H9 (cell line): ENCODE measurements around the gene TM7SF3. TPM values are rescaled to one million over a fixed set of nuclear protein-coding genes. Genes with fewer than 3 reads are reported as not detected.

Experiments used
- DNase-seq: peaks from one replicate; pipeline ENCODE4 v3.0.0-alpha.2; 2017
- H2AFZ ChIP-seq: one replicate; pipeline ENCODE4 v1.6.1; 2013; ENCODE audit warnings: mild to moderate bottlenecking, low read length, control low read depth, moderate library complexity
- H2AK5ac ChIP-seq: 2 replicates; pipeline ENCODE4 v1.6.1; 2013; ENCODE audit warnings: low read length, control low read depth, mixed read lengths; ENCODE audit not compliant: insufficient read length
- H2BK120ac ChIP-seq: one replicate; pipeline ENCODE4 v1.6.1; 2013; ENCODE audit warnings: low read depth, mild to moderate bottlenecking, low read length, control low read depth, inconsistent platforms; ENCODE audit not compliant: poor library complexity, severe bottlenecking
- H2BK12ac ChIP-seq: 2 replicates; pipeline ENCODE4 v1.6.1; 2013; ENCODE audit warnings: low read length, control low read depth, mixed read lengths, low read depth; ENCODE audit not compliant: insufficient read length
- H2BK15ac ChIP-seq: 2 replicates; pipeline ENCODE4 v1.6.1; 2013; ENCODE audit warnings: low read depth, low read length, control low read depth
- H2BK20ac ChIP-seq: one replicate; pipeline ENCODE4 v1.6.1; 2013; ENCODE audit warnings: low read depth, mild to moderate bottlenecking, low read length, control low read depth, inconsistent platforms; ENCODE audit not compliant: poor library complexity, severe bottlenecking
- H2BK5ac ChIP-seq: 2 replicates; pipeline ENCODE4 v1.6.1; 2013; ENCODE audit warnings: low read length, control low read depth, mixed read lengths; ENCODE audit not compliant: insufficient read length
- H3K14ac ChIP-seq: 2 replicates; pipeline ENCODE4 v1.6.1; 2013; ENCODE audit warnings: low read length, control low read depth; ENCODE audit not compliant: insufficient read depth
- H3K18ac ChIP-seq: 2 replicates; pipeline ENCODE4 v1.6.1; 2013; ENCODE audit warnings: low read depth, mild to moderate bottlenecking, mixed read lengths, low read length, control low read depth; ENCODE audit not compliant: insufficient read length
- H3K23ac ChIP-seq: 2 replicates; pipeline ENCODE4 v1.6.1; 2013; ENCODE audit warnings: low read length, control low read depth, mixed read lengths, low read depth; ENCODE audit not compliant: insufficient read length
- H3K23me2 ChIP-seq: 2 replicates; pipeline ENCODE4 v1.6.1; 2013; ENCODE audit warnings: low read depth, mild to moderate bottlenecking, mixed read lengths, low read length, control low read depth; ENCODE audit not compliant: insufficient read length, poor library complexity, severe bottlenecking
- H3K27ac ChIP-seq: 2 replicates; pipeline ENCODE4 v1.5.1; 2013; ENCODE audit warnings: low read length, control low read depth, mixed read lengths, low read depth; ENCODE audit not compliant: insufficient read length
- H3K27me3 ChIP-seq: 2 replicates; pipeline ENCODE4 v1.6.1; 2013; ENCODE audit warnings: low read length, control low read depth, inconsistent platforms; ENCODE audit not compliant: insufficient read depth
- H3K4ac ChIP-seq: 2 replicates; pipeline ENCODE4 v1.6.1; 2013; ENCODE audit warnings: low read depth, mild to moderate bottlenecking, control low read depth, inconsistent platforms, low read length, moderate library complexity
- H3K4me1 ChIP-seq: 2 replicates; pipeline ENCODE4 v1.6.1; 2013; ENCODE audit warnings: low read length, control low read depth, inconsistent platforms; ENCODE audit not compliant: insufficient read depth
- H3K4me2 ChIP-seq: 2 replicates; pipeline ENCODE4 v1.6.1; 2013; ENCODE audit warnings: low read length, control low read depth, mixed read lengths; ENCODE audit not compliant: insufficient read length, insufficient read depth
- H3K56ac ChIP-seq: 2 replicates; pipeline ENCODE4 v1.6.1; 2013; ENCODE audit warnings: low read depth, mild to moderate bottlenecking, mixed read lengths, low read length, control low read depth; ENCODE audit not compliant: insufficient read length
- H3K79me1 ChIP-seq: 2 replicates; pipeline ENCODE4 v1.6.1; 2013; ENCODE audit warnings: low read depth, mild to moderate bottlenecking, moderate library complexity, low read length, control low read depth, inconsistent platforms; ENCODE audit not compliant: insufficient read depth, poor library complexity, severe bottlenecking
- H3K79me2 ChIP-seq: 2 replicates; pipeline ENCODE4 v1.6.1; 2013; ENCODE audit warnings: low read length, control low read depth, inconsistent platforms; ENCODE audit not compliant: insufficient read depth
- H3K9ac ChIP-seq: 2 replicates; pipeline ENCODE4 v1.6.1; 2013; ENCODE audit warnings: low read length, control low read depth, mixed read lengths; ENCODE audit not compliant: insufficient read length; ENCODE audit errors: extremely low read depth
- H3K9me3 ChIP-seq: one replicate; pipeline ENCODE4 v1.6.1; 2013; ENCODE audit warnings: low read depth, low read length, inconsistent platforms; ENCODE audit not compliant: control insufficient read depth
- H3T11ph ChIP-seq: one replicate; pipeline ENCODE4 v1.6.1; 2013; ENCODE audit warnings: mild to moderate bottlenecking, low read length, control low read depth, inconsistent platforms
- H4K20me1 ChIP-seq: one replicate; pipeline ENCODE4 v1.6.1; 2013; ENCODE audit not compliant: control insufficient read depth, insufficient read length, insufficient read depth
- H4K5ac ChIP-seq: 2 replicates; pipeline ENCODE4 v1.6.1; 2013; ENCODE audit warnings: low read depth, mild to moderate bottlenecking, mixed read lengths, low read length, control low read depth; ENCODE audit not compliant: insufficient read length
- H4K8ac ChIP-seq: replicated peaks from 2 replicates; pipeline ENCODE4 v1.6.1; 2013; ENCODE audit warnings: low read length, control low read depth, mixed read lengths, low read depth; ENCODE audit not compliant: insufficient read length
- H4K91ac ChIP-seq: 2 replicates; pipeline ENCODE4 v1.6.1; 2013; ENCODE audit warnings: low read depth, mild to moderate bottlenecking, moderate library complexity, mixed read lengths, low read length, control low read depth; ENCODE audit not compliant: insufficient read length
- H3K27ac Mint-ChIP-seq, 3 experiments: 2 replicates in 2 of 3; 3 replicates in 1 of 3; pipeline ENCODE4 v1.8.0; 2020 to 2021; ENCODE audit warnings: mixed read lengths in 3 of 3, mild to moderate bottlenecking in 1 of 3, moderate library complexity in 1 of 3
- H3K27me3 Mint-ChIP-seq: 2 replicates; pipeline ENCODE4 v1.8.0; 2021; ENCODE audit warnings: low read depth, mild to moderate bottlenecking, moderate library complexity, mixed read lengths
- H3K36me3 Mint-ChIP-seq, 3 experiments: 2 replicates in 2 of 3; 3 replicates in 1 of 3; pipeline ENCODE4 v1.8.0; 2020 to 2021; ENCODE audit warnings: low read depth in 3 of 3, mixed read lengths in 3 of 3; ENCODE audit not compliant: insufficient read depth in 1 of 3
- H3K4me1 Mint-ChIP-seq, 2 experiments: 2 replicates each; pipeline ENCODE4 v1.8.0; 2020; ENCODE audit warnings: mixed read lengths in 2 of 2
- H3K4me3 Mint-ChIP-seq, 2 experiments: 2 replicates in 1 of 2; 3 replicates in 1 of 2; pipeline ENCODE4 v1.8.0; 2020 to 2021; ENCODE audit warnings: mild to moderate bottlenecking in 2 of 2, mixed read lengths in 2 of 2, moderate library complexity in 1 of 2
- H3K9me3 Mint-ChIP-seq, 2 experiments: 2 replicates in 1 of 2; 3 replicates in 1 of 2; pipeline ENCODE4 v1.8.0; 2020; ENCODE audit warnings: mild to moderate bottlenecking in 2 of 2, mixed read lengths in 2 of 2, moderate library complexity in 1 of 2
- WGBS: extraction: QIAGEN DNeasy Blood & Tissue Kit; methylation state at CpG from one replicate; pipeline ENCODE4 v1.1.7; 2013; ENCODE audit warnings: missing lambda C conversion rate, low lambda C conversion rate, mixed read lengths; ENCODE audit not compliant: insufficient read length; ENCODE audit errors: extremely low coverage; 5-methylcytosine and 5-hydroxymethylcytosine counted together
- total RNA-seq: library from RNA; stranded (reverse); gene quantifications from 2 replicates; pipeline ENCODE4 v1.2.1, GENCODE V29; 2021
- TF ChIP-seq, protein P1 (sequence below): fragments of 200-600 bp; sonication (generic); conservative IDR thresholded peaks from 3 replicates; pipeline ENCODE4 v1.8.0; 2021; ENCODE audit warnings: antibody characterized with exemption, mild to moderate bottlenecking

TM7SF3 gene
- total RNA-seq, 1 experiment from 2014 or later, result 74.9 TPM

DNA sequence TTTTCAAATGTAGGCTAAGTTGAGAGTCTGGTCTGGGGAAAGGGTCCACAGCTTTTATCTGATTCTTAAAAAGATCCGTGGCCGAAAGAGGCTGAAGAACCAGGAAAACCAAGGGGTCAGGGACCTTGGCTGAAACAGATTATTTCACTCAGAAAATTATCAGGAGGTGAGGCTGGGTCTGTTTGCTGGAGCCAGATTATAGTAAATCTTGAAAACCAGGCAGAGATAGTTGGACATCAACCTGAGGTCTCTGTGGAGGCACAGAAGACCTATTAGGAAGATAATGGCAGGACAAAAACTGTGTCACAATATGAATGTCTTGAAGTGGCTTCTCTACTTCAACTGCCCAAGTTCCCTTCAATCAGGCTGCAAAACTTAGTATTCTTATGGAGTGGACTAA lies 6.6 kb upstream of the TM7SF3 start:
- Histone ChIP-seq H3K27me3 (no peaks in the 10 kb centered on the region; the same call in 1 of the 2 replicates), H3K4me1 (no peaks in the 10 kb centered on the region), H2BK20ac (no peak overlapping the region), H3K27ac (no peak overlapping the region), H3K14ac (no peak overlapping the region), H4K20me1 (no peaks in the 10 kb centered on the region), H4K91ac (no peak overlapping the region), H2AFZ (no peak overlapping the region), H3K23ac (no peak overlapping the region), H3K18ac (no peak overlapping the region), H3T11ph (no peak overlapping the region), H2BK12ac (no peak overlapping the region), H3K79me1 (no peaks in the 10 kb centered on the region), H3K23me2 (no peaks in the 10 kb centered on the region), H3K9me3 (no peaks in the 10 kb centered on the region), H4K5ac (no peak overlapping the region), H3K79me2 (peaks cover 10% of the 10 kb centered on the region; the same call in 1 of the 2 replicates), H2BK15ac (no peak overlapping the region), H2AK5ac (no peak overlapping the region), H2BK120ac (no peak overlapping the region), H3K9ac (no peak overlapping the region), H4K8ac (no peak overlapping the region), H2BK5ac (no peak overlapping the region), H3K4ac (no peak overlapping the region), H3K4me2 (no peak overlapping the region), H3K56ac (no peak overlapping the region)
- Mint-ChIP-seq H3K9me3 (no peaks in the 10 kb centered on the region; a peak in 1 of 5 replicates), H3K27ac (no peak overlapping the region), H3K27me3 (peaks cover 3% of the 10 kb centered on the region), H3K36me3 (no peaks in the 10 kb centered on the region; a peak in 1 of 7 replicates), H3K4me1 (peaks cover 27 to 29% of the 10 kb centered on the region in 2 experiments), H3K4me3 (0 out of 5 replicates have a peak overlapping the region, but pooled peaks of 1 of the 2 experiments have one; percentile 6)
- no CpG with 5 or more reads among the region's 2 CpGs for WGBS
- DNase-seq, result no peak
- TF ChIP-seq, protein P1, sequence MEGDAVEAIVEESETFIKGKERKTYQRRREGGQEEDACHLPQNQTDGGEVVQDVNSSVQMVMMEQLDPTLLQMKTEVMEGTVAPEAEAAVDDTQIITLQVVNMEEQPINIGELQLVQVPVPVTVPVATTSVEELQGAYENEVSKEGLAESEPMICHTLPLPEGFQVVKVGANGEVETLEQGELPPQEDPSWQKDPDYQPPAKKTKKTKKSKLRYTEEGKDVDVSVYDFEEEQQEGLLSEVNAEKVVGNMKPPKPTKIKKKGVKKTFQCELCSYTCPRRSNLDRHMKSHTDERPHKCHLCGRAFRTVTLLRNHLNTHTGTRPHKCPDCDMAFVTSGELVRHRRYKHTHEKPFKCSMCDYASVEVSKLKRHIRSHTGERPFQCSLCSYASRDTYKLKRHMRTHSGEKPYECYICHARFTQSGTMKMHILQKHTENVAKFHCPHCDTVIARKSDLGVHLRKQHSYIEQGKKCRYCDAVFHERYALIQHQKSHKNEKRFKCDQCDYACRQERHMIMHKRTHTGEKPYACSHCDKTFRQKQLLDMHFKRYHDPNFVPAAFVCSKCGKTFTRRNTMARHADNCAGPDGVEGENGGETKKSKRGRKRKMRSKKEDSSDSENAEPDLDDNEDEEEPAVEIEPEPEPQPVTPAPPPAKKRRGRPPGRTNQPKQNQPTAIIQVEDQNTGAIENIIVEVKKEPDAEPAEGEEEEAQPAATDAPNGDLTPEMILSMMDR, result no peak
